ENCODE data around the gene ITGA11. TPM values are rescaled to one million over a fixed set of nuclear protein-coding genes. Genes with fewer than 3 reads are reported as not detected.

ITGA11 gene
- total RNA-seq, 1 experiment from 2014 or later = 0.12 TPM

GRCh38 chr15:68316061-68316804, 115.7 kb downstream of the ITGA11 start:
- DNase-seq (ENCODE audit: extremely low read depth, low read depth) = peak; percentile 18

GRCh38 chr15:68315495-68316031, 116.4 kb downstream of the ITGA11 start:
- no peak for DNase-seq (ENCODE audit: extremely low read depth, low read depth)

GRCh38 chr15:68315035-68315434, 116.9 kb downstream of the ITGA11 start:
- no peak for DNase-seq (ENCODE audit: extremely low read depth, low read depth)

GRCh38 chr15:68314563-68314962, 117.4 kb downstream of the ITGA11 start:
- DNase-seq (ENCODE audit: extremely low read depth, low read depth) = no peak

GRCh38 chr15:68313501-68314410, 118.2 kb downstream of the ITGA11 start:
- DNase-seq (ENCODE audit: extremely low read depth, low read depth) = no peak

- no peak for DNase-seq (ENCODE audit: extremely low read depth, low read depth)
These were observed 119.2 kb downstream of the ITGA11 start for GRCh38 chr15:68312701-68313204.

- no peak for DNase-seq (ENCODE audit: extremely low read depth, low read depth)
These were observed 120.0 kb downstream of the ITGA11 start for GRCh38 chr15:68311859-68312557.

- DNase-seq (ENCODE audit: extremely low read depth, low read depth) = no peak
These were observed 120.5 kb downstream of the ITGA11 start for GRCh38 chr15:68311464-68311835.

GRCh38 chr15:68310804-68311463, 121.0 kb downstream of the ITGA11 start:
- DNase-seq (ENCODE audit: extremely low read depth, low read depth) = no peak

- no peak for DNase-seq (ENCODE audit: extremely low read depth, low read depth)
These were observed 121.7 kb downstream of the ITGA11 start for GRCh38 chr15:68310178-68310803.

GRCh38 chr15:68309024-68309423, 122.9 kb downstream of the ITGA11 start:
- no peak for DNase-seq (ENCODE audit: extremely low read depth, low read depth)

- no peak for DNase-seq (ENCODE audit: extremely low read depth, low read depth)
These were observed 124.6 kb downstream of the ITGA11 start for GRCh38 chr15:68307131-68307928.

- DNase-seq (ENCODE audit: extremely low read depth, low read depth) = no peak
These were observed 126.5 kb downstream of the ITGA11 start for GRCh38 chr15:68305420-68305871.

- no peak for DNase-seq (ENCODE audit: extremely low read depth, low read depth)
These were observed 127.2 kb downstream of the ITGA11 start for GRCh38 chr15:68304589-68305337.

- no peak for DNase-seq (ENCODE audit: extremely low read depth, low read depth)
These were observed 128.2 kb downstream of the ITGA11 start for GRCh38 chr15:68303560-68304436.

GRCh38 chr15:68303134-68303533, 128.8 kb downstream of the ITGA11 start:
- no peak for DNase-seq (ENCODE audit: extremely low read depth, low read depth)

GRCh38 chr15:68302729-68303128, 129.2 kb downstream of the ITGA11 start:
- DNase-seq (ENCODE audit: extremely low read depth, low read depth) = no peak
